ENCODE data around the gene WWOX.

The WWOX gene

GRCh38 chr16:78804058-78804735, 704.7 kb downstream of the WWOX start:
- DNase-seq (ENCODE audit: low spot score): no peak

- DNase-seq (ENCODE audit: low spot score): no peak
Observed at GRCh38 chr16:78805556-78805955, 706.1 kb downstream of the WWOX start.

- no peak for DNase-seq (ENCODE audit: low spot score)
Observed at GRCh38 chr16:78811247-78811646, 711.8 kb downstream of the WWOX start.

- DNase-seq (ENCODE audit: low spot score): no peak
Observed at GRCh38 chr16:78812582-78812981, 713.1 kb downstream of the WWOX start.

- DNase-seq (ENCODE audit: low spot score): no peak
Observed at GRCh38 chr16:78813661-78814311, 714.3 kb downstream of the WWOX start.

- no peak for DNase-seq (ENCODE audit: low spot score)
Observed at GRCh38 chr16:78815713-78816112, 716.3 kb downstream of the WWOX start.

GRCh38 chr16:78816499-78817195, 717.2 kb downstream of the WWOX start:
- no peak for DNase-seq (ENCODE audit: low spot score)

GRCh38 chr16:78817200-78817739, 717.8 kb downstream of the WWOX start:
- no peak for DNase-seq (ENCODE audit: low spot score)

GRCh38 chr16:78821335-78821734, 721.9 kb downstream of the WWOX start:
- no peak for DNase-seq (ENCODE audit: low spot score)

- no peak for DNase-seq (ENCODE audit: low spot score)
Observed at GRCh38 chr16:78822509-78822908, 723.1 kb downstream of the WWOX start.

GRCh38 chr16:78823027-78823426, 723.6 kb downstream of the WWOX start:
- DNase-seq (ENCODE audit: low spot score): no peak

- no peak for DNase-seq (ENCODE audit: low spot score)
Observed at GRCh38 chr16:78829280-78829679, 729.8 kb downstream of the WWOX start.

GRCh38 chr16:78830599-78830998, 731.1 kb downstream of the WWOX start:
- no peak for DNase-seq (ENCODE audit: low spot score)

GRCh38 chr16:78832100-78832499, 732.6 kb downstream of the WWOX start:
- DNase-seq (ENCODE audit: low spot score): no peak

- no peak for DNase-seq (ENCODE audit: low spot score)
Observed at GRCh38 chr16:78836802-78837491, 737.5 kb downstream of the WWOX start.

- DNase-seq (ENCODE audit: low spot score): no peak
Observed at GRCh38 chr16:78837706-78838105, 738.3 kb downstream of the WWOX start.

GRCh38 chr16:78838276-78838675, 738.8 kb downstream of the WWOX start:
- DNase-seq (ENCODE audit: low spot score): no peak

- DNase-seq (ENCODE audit: low spot score): no peak
Observed at GRCh38 chr16:78842950-78843349, 743.5 kb downstream of the WWOX start.

GRCh38 chr16:78843978-78844377, 744.5 kb downstream of the WWOX start:
- no peak for DNase-seq (ENCODE audit: low spot score)

GRCh38 chr16:78844682-78845081, 745.2 kb downstream of the WWOX start:
- DNase-seq (ENCODE audit: low spot score): no peak

GRCh38 chr16:78851266-78851665, 751.8 kb downstream of the WWOX start:
- DNase-seq (ENCODE audit: low spot score): no peak

GRCh38 chr16:78852081-78852635, 752.7 kb downstream of the WWOX start:
- DNase-seq (ENCODE audit: low spot score): no peak
